HG03175 (cell line): ENCODE data around the gene KCNG2.
"Not testable (repeated sequence)": the region's sequence is repeated elsewhere in the genome, so short reads cannot be mapped to it uniquely, and the experiment has no call there.

Experiments
- ATAC-seq: cut with Tn5 transposase; IDR thresholded peaks from one replicate; pipeline ENCODE4 v1.9.1; 2021; ENCODE audit warnings: mild to moderate bottlenecking, moderate library complexity; ENCODE audit not compliant: unreplicated experiment

Gene KCNG2

GRCh38 chr18:79868811-79869541 lies 71.2 kb downstream of the KCNG2 start:
- ATAC-seq: no peak

GRCh38 chr18:79869591-79870300 lies 72.0 kb downstream of the KCNG2 start:
- ATAC-seq: no peak

GRCh38 chr18:79870301-79871025 lies 72.7 kb downstream of the KCNG2 start:
- no peak for ATAC-seq

GRCh38 chr18:79871026-79871390 lies 73.3 kb downstream of the KCNG2 start:
- ATAC-seq: no peak

GRCh38 chr18:79871481-79872091 lies 73.8 kb downstream of the KCNG2 start:
- ATAC-seq: no peak

- no peak for ATAC-seq
These were observed 75.0 kb downstream of the KCNG2 start for GRCh38 chr18:79872527-79873444.

GRCh38 chr18:79873449-79874110 lies 75.8 kb downstream of the KCNG2 start:
- no peak for ATAC-seq

GRCh38 chr18:79874553-79875530 lies 77.1 kb downstream of the KCNG2 start:
- no peak for ATAC-seq

GRCh38 chr18:79875531-79875919 lies 77.8 kb downstream of the KCNG2 start:
- no peak for ATAC-seq

- no peak for ATAC-seq
These were observed 78.3 kb downstream of the KCNG2 start for GRCh38 chr18:79875931-79876461.

- ATAC-seq: no peak
These were observed 78.8 kb downstream of the KCNG2 start for GRCh38 chr18:79876497-79876896.

GRCh38 chr18:79877163-79878091 lies 79.7 kb downstream of the KCNG2 start:
- ATAC-seq: no peak

GRCh38 chr18:79878246-79878645 lies 80.5 kb downstream of the KCNG2 start:
- not testable (repeated sequence) for ATAC-seq

- no peak for ATAC-seq
These were observed 81.1 kb downstream of the KCNG2 start for GRCh38 chr18:79878741-79879378.

GRCh38 chr18:79879566-79879965 lies 81.8 kb downstream of the KCNG2 start:
- no peak for ATAC-seq

GRCh38 chr18:79881695-79882094 lies 84.0 kb downstream of the KCNG2 start:
- ATAC-seq: no peak
